Astrocyte of the spinal cord (primary cell): ENCODE results near the gene CCBE1.

Source experiments
- DNase-seq: peaks from one replicate; pipeline ENCODE4 v3.0.0; 2011; ENCODE audit warnings: low read depth, low spot score
- H3K4me3 ChIP-seq: 2 replicates; pipeline ENCODE4 v1.5.1; 2011; ENCODE audit warnings: low read depth, mild to moderate bottlenecking, low read length, moderate library complexity
- in situ Hi-C: cut with HindIII; loops from 2 replicates; pipeline ENCODE4 v1.10.0; 2017; ENCODE audit warnings: low sequenced_read_pairs
- TF ChIP-seq, protein P1 (sequence below): IDR thresholded peaks from 2 replicates; pipeline ENCODE4 v1.5.1; 2012; ENCODE audit warnings: low read depth, mild to moderate bottlenecking, low read length, inconsistent platforms

The CCBE1 gene

DNA sequence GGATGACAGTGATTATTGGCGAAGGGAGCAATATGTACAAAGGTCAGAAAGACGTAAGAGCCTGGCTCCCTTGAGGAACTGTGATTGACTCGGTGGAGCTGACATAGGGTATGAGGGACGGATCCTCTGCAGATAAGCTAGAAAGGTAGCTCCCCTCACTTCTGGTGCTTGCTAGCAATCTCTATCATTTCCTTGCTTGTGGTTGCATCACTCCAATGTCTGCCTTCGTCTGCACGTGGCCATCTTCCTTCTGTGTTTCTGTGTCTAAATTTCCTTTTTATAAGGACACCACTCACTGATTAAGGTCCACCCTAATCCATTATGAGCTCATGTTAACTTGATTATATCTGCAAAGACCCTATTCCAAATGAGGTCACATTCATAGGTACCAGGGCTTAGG is 315.3 kb downstream of the CCBE1 start:
- in situ Hi-C loops: no loop called here
- TF ChIP-seq, protein P1, sequence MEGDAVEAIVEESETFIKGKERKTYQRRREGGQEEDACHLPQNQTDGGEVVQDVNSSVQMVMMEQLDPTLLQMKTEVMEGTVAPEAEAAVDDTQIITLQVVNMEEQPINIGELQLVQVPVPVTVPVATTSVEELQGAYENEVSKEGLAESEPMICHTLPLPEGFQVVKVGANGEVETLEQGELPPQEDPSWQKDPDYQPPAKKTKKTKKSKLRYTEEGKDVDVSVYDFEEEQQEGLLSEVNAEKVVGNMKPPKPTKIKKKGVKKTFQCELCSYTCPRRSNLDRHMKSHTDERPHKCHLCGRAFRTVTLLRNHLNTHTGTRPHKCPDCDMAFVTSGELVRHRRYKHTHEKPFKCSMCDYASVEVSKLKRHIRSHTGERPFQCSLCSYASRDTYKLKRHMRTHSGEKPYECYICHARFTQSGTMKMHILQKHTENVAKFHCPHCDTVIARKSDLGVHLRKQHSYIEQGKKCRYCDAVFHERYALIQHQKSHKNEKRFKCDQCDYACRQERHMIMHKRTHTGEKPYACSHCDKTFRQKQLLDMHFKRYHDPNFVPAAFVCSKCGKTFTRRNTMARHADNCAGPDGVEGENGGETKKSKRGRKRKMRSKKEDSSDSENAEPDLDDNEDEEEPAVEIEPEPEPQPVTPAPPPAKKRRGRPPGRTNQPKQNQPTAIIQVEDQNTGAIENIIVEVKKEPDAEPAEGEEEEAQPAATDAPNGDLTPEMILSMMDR: no peak
- no peak overlapping the region for H3K4me3 ChIP-seq
- no peak for DNase-seq
